Lower leg skin (tissue), 3 donors: ENCODE results near the gene FGF11.

Experiments
- CTCF ChIP-seq, 3 donors: fragments of 450-650 bp; IDR thresholded peaks; one replicate each; pipeline ENCODE4 v1.5.1; 2016; ENCODE audit warnings: antibody characterized with exemption in 3 of 3, mild to moderate bottlenecking in 3 of 3, moderate library complexity in 2 of 3
- POLR2A ChIP-seq, 2 donors: fragments of 450-650 bp; IDR thresholded peaks; one replicate each; pipeline ENCODE4 v1.6.1; 2016 to 2017; ENCODE audit warnings: antibody characterized with exemption in 2 of 2, mild to moderate bottlenecking in 1 of 2, moderate library complexity in 1 of 2

DNA sequence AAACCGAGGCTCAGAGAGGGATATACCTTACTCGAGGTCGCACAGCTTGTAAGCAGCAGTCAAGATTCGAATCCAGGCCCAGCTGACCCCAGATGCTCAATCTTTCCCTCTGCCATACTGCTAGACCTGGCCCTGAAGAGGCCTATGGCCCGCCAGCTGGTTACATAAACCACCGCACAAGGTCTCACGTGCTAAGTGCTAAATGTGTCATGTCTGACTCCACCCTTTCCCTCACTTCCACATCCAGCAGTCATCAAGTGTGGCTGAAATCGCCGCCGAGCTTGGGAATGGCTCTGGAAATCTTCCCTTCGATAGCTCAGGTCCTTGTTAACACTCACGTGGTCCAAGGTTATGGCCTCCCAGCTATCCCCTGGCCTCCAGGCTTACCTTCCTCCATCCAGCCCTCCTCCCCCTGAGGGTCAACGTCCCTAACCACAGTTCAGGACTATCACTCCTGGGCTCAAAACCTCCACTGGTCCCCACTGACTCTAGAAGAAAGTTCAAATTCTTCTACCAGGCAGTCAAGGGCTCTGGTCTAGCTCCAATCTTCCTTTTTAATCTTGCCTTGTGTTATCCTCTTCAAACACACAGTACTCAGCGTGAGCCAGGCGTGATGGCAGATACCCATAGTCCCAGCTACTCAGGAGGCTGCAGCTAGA lies 36.6 kb downstream of the FGF11 start:
- TF ChIP-seq CTCF (IDR thresholded peaks at IDR 0.05) (no peak), POLR2A (IDR thresholded peaks at IDR 0.05) (no peak)
